ENCODE data around the gene NEK1.
"Not testable (repeated sequence)": the region's sequence is repeated elsewhere in the genome, so short reads cannot be mapped to it uniquely, and the experiment has no call there.

Gene NEK1

DNA sequence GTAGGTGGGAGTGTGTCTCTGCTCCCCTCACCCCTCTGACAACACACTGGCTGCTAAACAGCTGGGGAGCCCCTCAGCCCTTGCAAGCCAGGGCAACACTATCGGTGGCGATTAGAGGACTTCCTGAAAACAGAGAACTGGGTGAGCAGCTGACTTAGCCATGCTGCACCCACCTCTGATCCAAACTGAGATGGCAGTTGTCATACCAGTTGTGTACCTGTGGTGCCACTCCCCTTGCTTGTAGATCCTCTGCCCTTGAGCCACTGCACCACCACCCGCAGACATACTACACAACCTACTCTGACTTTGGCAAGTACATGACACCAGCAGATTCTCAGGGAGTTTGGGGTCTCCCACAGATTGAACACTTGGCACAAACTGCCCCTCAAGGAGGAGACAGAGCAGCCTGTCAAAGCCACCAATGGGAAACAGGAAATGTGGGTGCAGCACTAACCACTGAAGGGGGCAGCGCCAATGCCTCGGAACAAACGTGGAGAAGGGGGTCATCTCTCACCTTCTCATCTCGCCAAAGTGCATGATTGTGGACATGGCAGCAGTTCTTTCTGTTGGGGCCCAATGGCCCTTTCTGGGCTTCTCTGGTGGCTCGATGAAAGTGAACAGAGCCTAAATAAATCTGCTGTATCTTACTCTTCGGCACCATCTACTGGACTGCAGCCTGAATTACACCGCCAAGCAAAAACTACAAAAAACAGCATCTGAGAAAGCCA, 119.8 kb downstream of the NEK1 start:
- no peak for FAIRE-seq

- FAIRE-seq: no peak
Measured at GRCh38 chr4:169491211-169491610, 121.2 kb downstream of the NEK1 start.

DNA sequence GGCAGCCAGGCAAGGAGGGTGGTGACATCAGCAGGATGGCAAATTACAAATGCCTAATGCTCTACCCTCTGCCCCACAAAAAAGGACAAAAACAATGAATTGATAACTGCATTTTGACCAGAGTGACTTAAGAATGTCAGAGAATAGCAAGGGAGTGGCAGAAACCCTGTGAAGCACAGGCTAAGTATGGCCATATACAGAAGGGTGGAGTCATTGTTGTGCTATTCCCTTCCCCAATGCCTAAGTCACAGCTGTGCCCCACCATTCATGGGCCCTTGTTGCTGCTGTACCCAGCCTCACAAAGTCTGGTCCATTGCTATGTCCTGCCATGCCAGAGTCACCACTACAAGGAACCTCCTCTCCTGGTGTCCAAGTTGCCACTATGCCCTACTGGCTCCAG, 123.1 kb downstream of the NEK1 start:
- no peak for FAIRE-seq

GRCh38 chr4:169485791-169486742, 126.3 kb downstream of the NEK1 start:
- peak; percentile 91 for FAIRE-seq

DNA sequence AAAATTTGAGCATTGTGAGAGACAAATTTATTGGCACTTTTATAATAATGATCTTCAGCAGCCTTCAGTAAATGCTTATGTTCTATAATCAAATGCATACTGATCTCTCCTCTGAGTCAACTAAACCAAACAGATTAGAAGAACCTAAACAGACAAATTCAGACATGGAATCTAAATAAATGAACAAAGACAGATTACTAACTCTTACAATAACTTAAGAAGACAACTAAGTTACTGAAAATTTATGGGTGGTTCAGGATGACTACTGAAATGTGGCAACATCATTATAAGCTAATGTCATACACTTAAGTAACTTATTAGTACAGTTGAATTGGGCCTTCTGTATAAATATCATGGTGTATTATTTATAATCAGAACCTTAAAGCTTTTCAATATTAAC, 127.3 kb downstream of the NEK1 start:
- no peak for FAIRE-seq

- no peak for FAIRE-seq
Measured at GRCh38 chr4:169484485-169484884, 127.9 kb downstream of the NEK1 start.

DNA sequence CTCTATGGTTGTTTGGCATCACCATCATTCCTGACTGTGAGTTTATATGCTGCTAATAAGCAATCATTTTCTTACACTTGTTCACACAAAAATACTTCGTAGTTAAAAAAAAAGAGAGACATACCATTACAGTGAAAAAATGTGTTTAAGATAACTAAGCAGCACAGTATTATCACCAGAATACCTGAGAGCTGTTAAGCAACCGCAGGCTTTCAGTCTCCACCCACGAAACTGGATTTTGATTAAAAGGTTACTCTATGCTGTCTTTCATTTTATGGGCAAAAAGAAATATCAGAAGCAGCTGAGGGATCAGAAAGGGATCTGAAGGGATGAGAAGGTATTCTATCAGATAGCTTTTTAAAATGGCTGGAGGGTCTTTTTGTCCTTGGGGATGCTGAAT, 148.3 kb downstream of the NEK1 start:
- FAIRE-seq: no peak

DNA sequence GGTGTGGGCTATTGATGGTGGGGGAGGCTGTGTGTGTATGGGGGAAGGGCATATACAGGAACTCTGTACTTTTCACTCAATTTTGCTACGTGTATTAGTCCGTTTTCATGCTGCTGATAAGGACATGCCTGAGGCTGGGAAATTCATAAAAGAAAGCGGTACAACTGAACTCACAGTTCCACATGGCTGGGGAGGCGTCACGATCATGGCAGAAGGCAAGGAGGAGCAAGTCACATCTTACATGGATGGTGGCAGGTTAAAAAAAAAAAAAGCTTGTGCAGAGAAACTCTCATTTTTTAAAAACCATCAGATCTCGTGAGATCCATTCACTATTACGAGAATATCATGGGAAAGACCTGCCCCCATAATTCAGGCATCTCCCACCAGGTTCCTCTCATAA, 152.3 kb downstream of the NEK1 start:
- no peak for FAIRE-seq

DNA sequence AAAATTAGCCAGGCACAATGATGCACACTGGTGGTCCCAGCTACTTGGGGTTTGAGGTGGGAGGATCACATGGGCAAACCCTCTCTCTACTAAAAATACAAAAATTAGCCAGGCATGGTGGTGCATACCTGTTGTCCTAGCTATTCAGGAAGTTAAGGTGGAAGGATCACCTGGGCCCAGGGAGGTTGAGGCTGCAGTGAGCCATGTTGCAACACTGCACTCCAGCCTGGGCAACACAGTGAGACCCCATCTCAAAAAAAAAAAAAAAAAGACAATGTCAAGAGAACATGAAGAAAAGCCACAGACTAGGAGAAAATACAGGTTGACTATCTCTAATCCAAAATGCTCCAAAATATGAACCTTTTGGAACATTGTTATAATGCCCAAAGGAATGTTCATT, 153.8 kb downstream of the NEK1 start:
- no peak for FAIRE-seq

DNA sequence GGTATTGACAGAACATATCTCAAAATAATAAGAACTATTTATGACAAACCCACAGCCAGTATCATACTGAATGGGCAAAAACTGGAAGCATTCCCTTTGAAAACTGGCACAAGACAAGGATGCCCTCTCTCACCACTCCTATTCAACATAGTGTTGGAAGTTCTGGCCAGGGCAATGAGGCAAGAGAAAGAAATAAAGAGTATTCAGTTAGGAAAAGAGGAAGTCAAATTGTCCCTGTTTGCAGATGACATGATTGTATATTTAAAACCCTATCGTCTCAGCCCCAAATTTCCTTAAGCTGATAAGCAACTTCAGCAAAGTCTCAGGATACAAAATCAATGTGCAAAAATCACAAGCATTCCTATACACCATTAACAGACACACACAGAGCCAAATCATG, 159.7 kb downstream of the NEK1 start:
- not testable (repeated sequence) for FAIRE-seq

- not testable (repeated sequence) for FAIRE-seq
Measured at GRCh38 chr4:169448935-169449334, 163.4 kb downstream of the NEK1 start.

DNA sequence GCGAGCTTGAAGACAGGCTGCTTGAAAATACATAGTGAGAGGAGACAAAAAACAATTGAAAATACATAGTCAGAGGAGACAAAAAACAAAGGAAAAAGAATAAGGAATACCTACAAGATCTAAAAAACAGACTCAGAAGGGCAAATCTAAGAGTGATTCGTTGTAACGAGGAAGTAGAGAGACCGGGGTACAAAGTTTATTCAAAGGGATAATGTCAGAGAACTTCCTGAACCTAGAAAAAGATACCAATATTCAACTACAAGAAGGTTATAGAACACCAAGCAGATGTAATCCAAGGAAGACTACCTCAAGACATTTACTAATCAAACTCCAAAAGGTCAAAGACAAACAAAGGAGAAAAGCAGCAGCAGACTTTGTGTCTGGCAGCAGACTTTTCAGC, 165.6 kb downstream of the NEK1 start:
- no peak for FAIRE-seq

DNA sequence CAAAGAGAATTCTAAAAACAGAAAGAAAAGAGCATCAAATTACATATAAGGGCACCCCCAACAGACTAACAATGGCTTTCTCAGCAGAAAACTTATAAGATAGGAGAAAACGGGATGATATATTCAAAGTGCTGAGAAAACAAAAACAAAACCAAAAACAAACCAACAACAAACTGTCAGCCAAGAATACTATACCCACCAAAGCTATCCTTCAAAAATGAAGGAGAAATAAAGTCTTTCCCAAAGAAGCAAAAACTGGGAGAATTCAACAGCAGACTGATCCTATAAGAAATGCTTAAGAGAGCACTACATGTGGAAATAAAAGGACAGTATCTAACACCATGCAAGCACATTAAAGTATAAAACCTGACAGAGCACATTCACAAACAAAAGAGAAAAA, 168.6 kb downstream of the NEK1 start:
- FAIRE-seq: no peak

- no peak for FAIRE-seq
Measured at GRCh38 chr4:169440446-169440845, 171.9 kb downstream of the NEK1 start.

DNA sequence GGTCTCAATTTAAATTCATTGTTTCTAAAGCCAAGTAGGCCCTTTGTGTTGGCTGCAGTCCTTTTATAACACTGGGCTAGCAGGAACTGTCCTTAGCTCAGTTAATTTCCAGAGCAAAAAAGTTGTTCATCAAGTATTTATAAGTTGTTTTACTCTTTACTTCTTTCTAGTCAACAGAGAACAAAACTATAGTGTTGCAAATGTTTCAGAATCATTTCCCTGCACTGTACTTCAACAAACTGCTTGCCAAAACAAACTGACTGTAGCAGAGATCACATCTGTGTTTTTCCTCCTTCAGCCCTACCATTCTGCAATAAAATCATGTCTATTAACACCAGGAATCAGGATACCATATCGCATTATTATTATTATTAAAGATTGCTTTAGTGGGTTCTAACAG, 173.1 kb downstream of the NEK1 start:
- FAIRE-seq: no peak

- no peak for FAIRE-seq
Measured at GRCh38 chr4:169438057-169438480, 174.3 kb downstream of the NEK1 start.

- FAIRE-seq: no peak
Measured at GRCh38 chr4:169437299-169438047, 174.9 kb downstream of the NEK1 start.

GRCh38 chr4:169436734-169437133, 175.6 kb downstream of the NEK1 start:
- FAIRE-seq: no peak

- no peak for FAIRE-seq
Measured at GRCh38 chr4:169428376-169428775, 184.0 kb downstream of the NEK1 start.

DNA sequence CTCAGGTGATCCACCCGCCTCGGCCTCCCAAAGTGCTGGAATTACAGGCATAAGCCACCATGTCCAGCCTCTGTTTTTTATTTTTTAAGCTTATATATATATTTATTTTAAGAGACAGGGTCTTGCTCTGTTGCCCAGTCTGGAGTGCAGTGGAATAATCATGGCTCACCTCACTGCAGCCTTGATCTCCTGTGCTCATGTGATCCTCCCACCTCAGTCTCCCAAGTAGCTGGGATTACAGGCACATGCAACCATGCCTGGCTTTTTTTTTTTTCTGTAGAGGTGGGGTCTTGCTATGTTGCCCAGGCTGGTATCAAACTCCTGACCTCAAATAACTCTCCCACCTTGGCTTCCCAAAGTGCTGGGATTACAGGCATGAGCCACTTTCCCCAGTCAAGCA, 184.7 kb downstream of the NEK1 start:
- FAIRE-seq: not testable (repeated sequence)

DNA sequence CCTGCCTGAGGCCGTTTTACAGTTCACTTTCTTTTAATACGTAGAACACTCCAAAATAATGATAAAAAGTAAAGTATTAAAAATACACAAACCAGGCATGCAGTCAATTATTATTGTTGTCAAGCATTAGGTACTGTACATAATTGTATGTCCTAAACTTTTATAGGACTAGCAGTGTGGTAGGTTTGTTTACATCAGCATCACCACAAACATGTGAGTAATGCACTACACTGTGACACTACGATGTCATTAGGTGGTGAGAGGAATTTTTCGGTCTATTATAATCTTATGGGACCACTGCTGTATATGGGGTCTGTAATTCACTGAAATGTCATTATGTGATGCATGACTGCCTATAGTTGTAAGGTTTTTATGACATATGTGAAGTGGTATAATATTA, 192.1 kb downstream of the NEK1 start:
- no peak for FAIRE-seq

GRCh38 chr4:169418846-169419245, 193.5 kb downstream of the NEK1 start:
- no peak for FAIRE-seq

- no peak for FAIRE-seq
Measured at GRCh38 chr4:169417629-169418282, 194.6 kb downstream of the NEK1 start.

Measured in TTC549 (cell line).